GM13977 (cell line): ENCODE results near the gene CNN1.

Source experiments
- DNase-seq: peaks from one replicate; pipeline ENCODE4 v3.0.0; 2012; ENCODE audit warnings: low spot score
- in situ Hi-C: fragments of 300-500 bp; cut with MboI; formaldehyde crosslinking; loops from one replicate; pipeline ENCODE4 v1.12.0; 2022; ENCODE audit warnings: low sequenced_read_pairs, low pct_unique_long_range_greater_than_20kb, mixed read lengths, inconsistent platforms; ENCODE audit not compliant: unreplicated experiment
- TF ChIP-seq, protein P1 (sequence below): IDR thresholded peaks from 2 replicates; pipeline ENCODE4 v1.5.1; 2012; ENCODE audit warnings: mild to moderate bottlenecking, control low read depth; ENCODE audit not compliant: insufficient read depth; ENCODE audit errors: extremely low read depth, missing control alignments

The CNN1 gene

DNA sequence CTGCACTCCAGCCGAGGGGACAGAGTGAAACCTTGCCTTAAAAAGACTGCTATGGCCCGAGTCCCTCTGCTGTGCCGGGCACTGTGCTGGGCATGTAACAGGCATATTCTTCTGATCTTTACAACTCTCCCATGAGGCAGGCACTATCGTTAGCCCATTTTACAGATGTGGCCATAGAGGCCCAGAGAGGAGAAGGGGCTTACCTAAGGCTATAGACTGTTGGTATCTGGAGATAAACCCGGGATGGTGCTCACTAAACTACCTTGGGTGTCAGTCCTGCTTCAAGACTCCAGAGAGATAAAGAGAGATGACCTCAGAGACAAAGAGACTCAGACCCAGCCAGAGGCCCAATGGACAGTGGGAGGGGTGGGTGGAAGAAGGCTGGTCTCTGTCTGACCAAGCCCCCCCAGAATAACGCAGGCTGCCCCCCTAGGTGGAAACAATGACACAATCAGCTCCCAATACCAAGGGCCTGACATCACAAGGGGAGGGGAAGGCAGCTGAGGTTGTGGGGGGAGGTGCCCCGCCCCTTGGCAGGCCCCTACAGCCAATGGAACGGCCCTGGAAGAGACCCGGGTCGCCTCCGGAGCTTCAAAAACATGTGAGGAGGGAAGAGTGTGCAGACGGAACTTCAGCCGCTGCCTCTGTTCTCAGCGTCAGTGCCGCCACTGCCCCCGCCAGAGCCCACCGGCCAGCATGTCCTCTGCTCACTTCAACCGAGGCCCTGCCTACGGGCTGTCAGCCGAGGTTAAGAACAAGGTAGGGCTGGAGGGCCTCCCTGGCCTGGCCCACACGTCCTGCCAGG is at the start of gene CNN1:
TSS of gene CNN1 (plus strand) at position 620 of the 805 bp plus-strand sequence. CDS start at position 697, 77 bp downstream.
- in situ Hi-C loops = no loop called here
- DNase-seq = no peak
- TF ChIP-seq, protein P1, sequence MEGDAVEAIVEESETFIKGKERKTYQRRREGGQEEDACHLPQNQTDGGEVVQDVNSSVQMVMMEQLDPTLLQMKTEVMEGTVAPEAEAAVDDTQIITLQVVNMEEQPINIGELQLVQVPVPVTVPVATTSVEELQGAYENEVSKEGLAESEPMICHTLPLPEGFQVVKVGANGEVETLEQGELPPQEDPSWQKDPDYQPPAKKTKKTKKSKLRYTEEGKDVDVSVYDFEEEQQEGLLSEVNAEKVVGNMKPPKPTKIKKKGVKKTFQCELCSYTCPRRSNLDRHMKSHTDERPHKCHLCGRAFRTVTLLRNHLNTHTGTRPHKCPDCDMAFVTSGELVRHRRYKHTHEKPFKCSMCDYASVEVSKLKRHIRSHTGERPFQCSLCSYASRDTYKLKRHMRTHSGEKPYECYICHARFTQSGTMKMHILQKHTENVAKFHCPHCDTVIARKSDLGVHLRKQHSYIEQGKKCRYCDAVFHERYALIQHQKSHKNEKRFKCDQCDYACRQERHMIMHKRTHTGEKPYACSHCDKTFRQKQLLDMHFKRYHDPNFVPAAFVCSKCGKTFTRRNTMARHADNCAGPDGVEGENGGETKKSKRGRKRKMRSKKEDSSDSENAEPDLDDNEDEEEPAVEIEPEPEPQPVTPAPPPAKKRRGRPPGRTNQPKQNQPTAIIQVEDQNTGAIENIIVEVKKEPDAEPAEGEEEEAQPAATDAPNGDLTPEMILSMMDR = no peak

DNA sequence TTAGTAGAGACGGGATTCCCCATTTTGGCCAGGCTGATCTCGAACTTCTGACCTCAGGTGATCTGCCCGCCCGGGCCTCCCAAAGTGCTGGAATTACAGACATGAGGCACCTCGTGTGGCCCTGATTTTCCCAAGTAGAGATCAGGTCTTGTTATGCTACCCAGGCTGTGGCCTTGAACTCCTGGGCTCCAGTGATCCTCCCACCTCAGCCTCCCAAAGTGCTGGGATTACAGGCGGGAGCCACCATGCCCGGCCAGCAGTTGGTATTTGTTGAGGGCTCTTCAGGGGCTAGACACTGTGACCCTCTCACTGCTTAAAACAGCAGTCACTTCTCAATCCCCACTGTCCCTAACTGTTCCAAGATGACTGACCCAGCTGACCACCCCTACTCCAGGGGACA is 49.3 kb upstream of the CNN1 start:
- in situ Hi-C loops = no loop called here
- TF ChIP-seq, protein P1 = no peak
- no peak for DNase-seq

DNA sequence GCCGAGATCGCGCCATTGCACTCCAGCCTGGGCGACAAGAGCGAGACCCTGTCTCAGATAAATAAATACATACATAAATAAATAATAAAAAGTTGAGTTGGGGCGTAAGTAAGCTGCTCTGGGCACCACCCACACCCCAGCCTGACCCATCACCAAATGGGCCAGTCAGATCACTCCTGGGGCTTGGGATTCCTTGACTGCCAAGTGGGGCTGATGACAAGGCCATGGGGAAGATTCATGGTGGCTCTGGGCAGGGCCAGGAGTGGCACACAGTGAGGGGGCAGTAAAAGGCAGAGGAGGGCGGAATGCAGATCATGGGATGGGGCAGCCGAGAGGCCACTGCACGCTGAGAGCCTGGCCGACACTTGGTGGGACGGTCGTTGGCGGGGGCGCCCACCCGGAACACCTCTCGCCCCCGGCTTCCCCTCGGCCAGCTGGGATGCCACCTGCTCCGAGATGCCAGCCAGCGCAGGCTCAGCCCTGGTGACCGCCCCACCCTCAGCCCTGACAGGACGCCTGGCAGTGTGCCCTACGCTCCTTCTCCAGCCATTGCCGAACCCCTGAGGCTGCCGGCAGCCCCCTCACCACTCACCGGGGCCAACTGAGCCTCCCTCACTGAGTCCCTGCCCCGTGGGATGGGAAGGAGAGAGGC is 43.9 kb upstream of the CNN1 start:
- in situ Hi-C loops = loop anchor here (10.0 kb wide), 1 partner anchor 100 kb away; the partner anchor contains the start of gene ZNF627
- no peak for DNase-seq
- TF ChIP-seq, protein P1 = no peak

DNA sequence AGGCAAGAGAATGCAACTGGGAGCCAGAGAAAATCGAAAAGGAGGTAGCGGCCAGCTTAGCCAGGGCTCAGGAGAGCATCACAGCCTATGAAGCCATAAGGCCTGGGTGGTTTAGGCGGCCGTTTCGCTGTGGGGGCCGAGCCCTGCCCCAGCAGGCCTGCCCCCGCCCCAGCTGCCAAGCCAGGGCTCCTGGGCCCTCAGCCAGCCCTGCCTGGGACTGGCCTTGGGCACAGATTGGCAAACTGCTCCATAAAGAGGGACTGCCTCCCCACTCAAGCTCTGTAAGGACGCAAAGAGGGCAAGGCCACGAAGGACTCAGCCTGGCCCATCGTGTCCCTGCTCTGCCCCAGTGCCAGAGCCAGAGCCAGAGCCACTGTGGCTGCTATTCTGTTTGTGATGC is 43.2 kb upstream of the CNN1 start:
- TF ChIP-seq, protein P1 = no peak
- in situ Hi-C loops = loop anchor here (10.0 kb wide), 1 partner anchor 99 kb away; the partner anchor contains the start of gene ZNF627
- DNase-seq = no peak

DNA sequence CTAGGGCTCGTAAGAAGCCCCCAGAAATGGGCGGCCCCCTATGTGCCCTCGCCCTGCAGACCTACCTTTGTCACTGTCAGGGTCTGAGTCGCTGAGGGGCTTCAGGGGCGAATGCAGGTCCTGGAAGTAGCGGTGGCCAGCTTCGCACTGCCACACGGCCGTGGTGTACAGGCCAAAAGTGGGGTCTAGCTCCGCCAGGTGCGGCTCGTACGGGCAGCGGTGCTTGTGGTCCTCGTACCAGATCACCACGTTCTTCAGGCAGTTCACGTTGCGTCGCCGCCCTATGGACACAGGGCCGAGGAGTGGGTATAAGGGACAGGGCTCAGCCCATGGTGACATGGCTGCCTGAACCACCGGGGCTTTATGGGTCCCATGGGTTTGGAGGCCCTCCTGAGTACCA is 42.8 kb upstream of the CNN1 start:
- in situ Hi-C loops = loop anchor here (10.0 kb wide), 1 partner anchor 99 kb away; the partner anchor contains the start of gene ZNF627
- no peak for DNase-seq
- TF ChIP-seq, protein P1 = no peak

DNA sequence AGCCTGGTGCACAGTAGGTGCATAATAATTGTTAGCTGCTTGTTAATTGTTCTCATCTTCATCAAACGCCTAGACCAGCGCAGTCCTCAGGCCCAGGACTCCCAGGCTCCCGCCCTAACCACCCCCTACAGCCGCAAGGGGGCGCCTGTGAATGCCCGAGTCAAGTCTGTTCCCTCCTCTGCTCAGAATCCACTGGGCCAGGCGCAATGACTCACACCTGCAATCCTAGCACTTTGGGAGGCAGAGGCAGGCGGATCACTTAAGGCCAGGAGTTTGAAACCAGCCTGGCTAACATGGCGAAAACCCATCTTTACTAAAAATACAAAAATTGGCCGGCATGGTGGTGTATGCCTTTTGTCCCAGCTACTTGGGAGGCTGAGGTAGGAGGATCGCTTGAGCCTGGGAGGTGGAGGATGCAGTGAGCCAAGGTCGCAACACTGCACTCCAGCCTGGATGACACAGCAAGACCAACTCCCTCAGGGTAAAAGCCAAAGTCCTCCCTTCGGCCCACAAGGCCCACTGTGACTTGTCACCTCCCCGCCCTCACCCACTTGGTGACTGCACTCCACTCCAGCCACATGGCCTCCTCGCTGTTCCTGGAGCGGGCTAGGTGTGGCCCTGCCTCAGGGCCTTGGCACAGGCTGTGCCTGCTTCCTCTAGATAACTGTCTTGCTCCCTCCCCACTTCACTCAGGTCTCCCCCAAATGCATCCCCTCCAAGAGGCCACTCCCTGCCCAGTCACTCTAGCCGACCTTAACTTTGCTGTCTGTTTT is 42.1 kb upstream of the CNN1 start:
- TF ChIP-seq, protein P1 = peak; percentile 80
- DNase-seq = peak; percentile 76
- in situ Hi-C loops = loop anchor here (10.0 kb wide), 1 partner anchor 98 kb away; the partner anchor contains the start of gene ZNF627
